Naive thymus-derived CD4-positive, alpha-beta T cell (primary cell): ENCODE measurements around the gene CDK14. TPM values are rescaled to one million over a fixed set of nuclear protein-coding genes. Genes with fewer than 3 reads are reported as not detected.

Experiments
- ATAC-seq: fragments of 150-1000 bp; cut with Tn5 transposase; 2 replicates; pipeline ENCODE4 v1.10.0; 2021; ENCODE audit warnings: mild to moderate bottlenecking, moderate library complexity
- CTCF ChIA-PET: fragments of 350-600 bp; sonication (Branson Sonifier 250); formaldehyde crosslinking; loops from one replicate; lab custom pipeline; 2021; ENCODE audit warnings: antibody characterized with exemption; lab: Charles Lee
- POLR2A ChIA-PET: fragments of 350-600 bp; sonication (Branson Sonifier 250); formaldehyde crosslinking; loops from one replicate; lab custom pipeline; 2021; ENCODE audit warnings: antibody characterized with exemption, inconsistent platforms; lab: Charles Lee
- DNase-seq, 9 donors: peaks; one replicate each; pipeline versions ENCODE4 v3.0.0 to v3.0.0-alpha.2; 2020 to 2022; ENCODE audit warnings: mixed read lengths in 1 of 9
- H3K27ac ChIP-seq: one replicate; pipeline ENCODE4 v1.7.0; 2013; ENCODE audit warnings: mild to moderate bottlenecking, low read depth, low read length, moderate library complexity
- H3K27me3 ChIP-seq, 2 donors: one replicate each; pipeline ENCODE4 v1.7.0; 2013; ENCODE audit warnings: low read length in 2 of 2, mild to moderate bottlenecking in 2 of 2, moderate library complexity in 2 of 2; ENCODE audit not compliant: control insufficient read depth in 2 of 2, insufficient read depth in 2 of 2
- H3K36me3 ChIP-seq, 3 experiments: 1 replicate in 2 of 3; 2 replicates in 1 of 3; pipeline ENCODE4 v1.7.0; 2013; ENCODE audit warnings: low read length in 3 of 3, mild to moderate bottlenecking in 3 of 3, moderate library complexity in 1 of 3; ENCODE audit not compliant: insufficient read depth in 3 of 3, control insufficient read depth in 2 of 3
- H3K4me1 ChIP-seq, 2 donors: one replicate each; pipeline ENCODE4 v1.7.0; 2013; ENCODE audit warnings: low read length in 2 of 2, mild to moderate bottlenecking in 2 of 2, moderate library complexity in 1 of 2; ENCODE audit not compliant: control insufficient read depth in 2 of 2, insufficient read depth in 2 of 2
- H3K4me3 ChIP-seq: 2 replicates; pipeline ENCODE4 v1.7.0; 2013; ENCODE audit warnings: mild to moderate bottlenecking, low read length
- H3K9me3 ChIP-seq, 3 experiments: 1 replicate in 2 of 3; 2 replicates in 1 of 3; pipeline ENCODE4 v1.7.0; 2013; ENCODE audit warnings: low read length in 3 of 3; ENCODE audit not compliant: control insufficient read depth in 2 of 3
- H3K27ac Mint-ChIP-seq, 9 donors: one replicate each; pipeline ENCODE4 v1.8.0; 2020 to 2022; ENCODE audit warnings: mixed read lengths in 9 of 9, mild to moderate bottlenecking in 8 of 9, moderate library complexity in 5 of 9, inconsistent platforms in 2 of 9
- H3K27me3 Mint-ChIP-seq, 5 donors: one replicate each; pipeline ENCODE4 v1.8.0; 2021 to 2022; ENCODE audit warnings: mixed read lengths in 5 of 5, mild to moderate bottlenecking in 1 of 5
- H3K36me3 Mint-ChIP-seq, 5 donors: one replicate each; pipeline ENCODE4 v1.8.0; 2020 to 2022; ENCODE audit warnings: mixed read lengths in 5 of 5, mild to moderate bottlenecking in 3 of 5, inconsistent platforms in 1 of 5
- H3K4me1 Mint-ChIP-seq, 7 donors: one replicate each; pipeline ENCODE4 v1.8.0; 2020 to 2022; ENCODE audit warnings: mixed read lengths in 7 of 7, mild to moderate bottlenecking in 3 of 7, inconsistent platforms in 1 of 7
- H3K4me3 Mint-ChIP-seq, 10 donors: one replicate each; pipeline ENCODE4 v1.8.0; 2020 to 2022; ENCODE audit warnings: mild to moderate bottlenecking in 10 of 10, mixed read lengths in 10 of 10, moderate library complexity in 6 of 10, inconsistent platforms in 2 of 10
- H3K9me3 Mint-ChIP-seq, 11 donors: one replicate each; pipeline ENCODE4 v1.8.0; 2020 to 2022; ENCODE audit warnings: mixed read lengths in 11 of 11, mild to moderate bottlenecking in 4 of 11, inconsistent platforms in 1 of 11, moderate library complexity in 1 of 11
- intact Hi-C, 2 donors: fragments of 100-400 bp; cut with micrococcal nuclease; formaldehyde crosslinking; loops; one replicate each; pipeline ENCODE4 v1.15.1; 2023
- polyA plus RNA-seq, 2 donors: library from polyadenylated mRNA; unstranded; fragments of 300-500 nt; fragmentation: Illumina TruSeq; gene quantifications; one replicate each; pipeline ENCODE4 v1.2.3, GENCODE V29; 2021
- total RNA-seq, 6 experiments: library from RNA in 5 of 6; stranded (reverse) in 5 of 6; gene quantifications; 1 replicate in 5 of 6; 2 replicates in 1 of 6; pipeline ENCODE4 v1.2.3 and lab custom pipeline; 2021 to 2026

The CDK14 gene
- total and polyA plus RNA-seq, 7 experiments from 2014 or later, result 0.05 to 9.9 (median 0.72) TPM; not detected in 1

GRCh38 chr7:90645784-90646183, 49.7 kb downstream of the CDK14 start:
- POLR2A ChIA-PET, result no interaction called here
- Histone ChIP-seq H3K9me3 (no peaks in the 10 kb centered on the region), H3K27me3 (no peaks in the 10 kb centered on the region), H3K4me3 (no peak overlapping the region), H3K27ac (no peak overlapping the region), H3K36me3 (no peaks in the 10 kb centered on the region), H3K4me1 (no peaks in the 10 kb centered on the region)
- no peak overlapping the region for H3K27ac Mint-ChIP-seq
- intact Hi-C loops, result no loop called here
- DNase-seq (no peak), ATAC-seq (no peak)
- CTCF ChIA-PET, result no interaction called here
- peaks cover 0 to 2% (median 0%) of the 10 kb centered on the region in 7 donors for H3K4me1 Mint-ChIP-seq
- H3K36me3 Mint-ChIP-seq, result no peaks in the 10 kb centered on the region
- H3K4me3 Mint-ChIP-seq, result no peak overlapping the region
- H3K9me3 Mint-ChIP-seq, result peaks cover 0 to 18% (median 6%) of the 10 kb centered on the region in 11 donors
- peaks cover 0 to 5% (median 0%) of the 10 kb centered on the region in 5 donors for H3K27me3 Mint-ChIP-seq

- ChIA-PET CTCF (no interaction called here), POLR2A (interaction anchor here (0.8 kb wide), 1 partner anchor 124 kb away, joined by 3 read pairs; no protein-coding TSS in a partner anchor)
- H3K36me3 ChIP-seq, result no peaks in the 10 kb centered on the region
- Mint-ChIP-seq H3K27ac (no peak overlapping the region), H3K27me3 (peaks cover 0 to 5% (median 0%) of the 10 kb centered on the region in 5 donors), H3K4me1 (no peaks in the 10 kb centered on the region), H3K4me3 (no peak overlapping the region), H3K36me3 (no peaks in the 10 kb centered on the region), H3K9me3 (peaks cover 0 to 7% (median 0%) of the 10 kb centered on the region in 11 donors)
- H3K27me3 ChIP-seq, result no peaks in the 10 kb centered on the region
- DNase-seq (no peak), ATAC-seq (no peak)
- H3K4me1 ChIP-seq, result no peaks in the 10 kb centered on the region
- no peak overlapping the region for H3K4me3 ChIP-seq
- no peaks in the 10 kb centered on the region for H3K9me3 ChIP-seq
- no peak overlapping the region for H3K27ac ChIP-seq
- intact Hi-C loops, result no loop called here
Observed at GRCh38 chr7:90648107-90648506, 52.0 kb downstream of the CDK14 start.

- Mint-ChIP-seq H3K4me3 (no peak overlapping the region), H3K9me3 (peaks cover 0 to 7% (median 0%) of the 10 kb centered on the region in 11 donors), H3K27ac (no peak overlapping the region), H3K27me3 (peaks cover 0 to 5% (median 0%) of the 10 kb centered on the region in 5 donors), H3K4me1 (no peaks in the 10 kb centered on the region), H3K36me3 (no peaks in the 10 kb centered on the region)
- intact Hi-C loops, result no loop called here
- Histone ChIP-seq H3K4me1 (no peaks in the 10 kb centered on the region), H3K36me3 (no peaks in the 10 kb centered on the region), H3K27me3 (no peaks in the 10 kb centered on the region), H3K9me3 (no peaks in the 10 kb centered on the region), H3K4me3 (no peak overlapping the region), H3K27ac (no peak overlapping the region)
- ATAC-seq (no peak), DNase-seq (no peak)
- CTCF ChIA-PET, result no interaction called here
- POLR2A ChIA-PET, result no interaction called here
Observed at GRCh38 chr7:90648834-90649233, 52.7 kb downstream of the CDK14 start.

GRCh38 chr7:90654718-90655427, 58.8 kb downstream of the CDK14 start:
- no peak overlapping the region for H3K27ac Mint-ChIP-seq
- H3K4me3 ChIP-seq, result no peak overlapping the region
- no peaks in the 10 kb centered on the region for H3K36me3 ChIP-seq
- intact Hi-C loops, result no loop called here
- no peak overlapping the region for H3K4me3 Mint-ChIP-seq
- H3K4me1 Mint-ChIP-seq, result peaks cover 0 to 2% (median 0%) of the 10 kb centered on the region in 7 donors
- peaks cover 0 to 12% (median 0%) of the 10 kb centered on the region in 5 donors for H3K27me3 Mint-ChIP-seq
- H3K27ac ChIP-seq, result no peak overlapping the region
- CTCF ChIA-PET, result no interaction called here
- no peaks in the 10 kb centered on the region for H3K36me3 Mint-ChIP-seq
- no peaks in the 10 kb centered on the region for H3K9me3 ChIP-seq
- no peaks in the 10 kb centered on the region for H3K27me3 ChIP-seq
- no peaks in the 10 kb centered on the region for H3K4me1 ChIP-seq
- POLR2A ChIA-PET, result no interaction called here
- peaks cover 0 to 9% (median 2%) of the 10 kb centered on the region in 11 donors for H3K9me3 Mint-ChIP-seq
- no peak for ATAC-seq
- DNase-seq, result no peak

- no peak overlapping the region for H3K4me3 ChIP-seq
- ChIA-PET POLR2A (no interaction called here), CTCF (no interaction called here)
- Mint-ChIP-seq H3K27me3 (peaks cover 0 to 12% (median 0%) of the 10 kb centered on the region in 5 donors), H3K9me3 (peaks cover 0 to 9% (median 2%) of the 10 kb centered on the region in 11 donors), H3K27ac (no peak overlapping the region), H3K4me3 (no peak overlapping the region), H3K4me1 (peaks cover 0 to 2% (median 0%) of the 10 kb centered on the region in 7 donors), H3K36me3 (no peaks in the 10 kb centered on the region)
- ATAC-seq (no peak), DNase-seq (no peak)
- intact Hi-C loops, result no loop called here
- H3K9me3 ChIP-seq, result no peaks in the 10 kb centered on the region
- H3K27me3 ChIP-seq, result no peaks in the 10 kb centered on the region
- H3K4me1 ChIP-seq, result no peaks in the 10 kb centered on the region
- no peaks in the 10 kb centered on the region for H3K36me3 ChIP-seq
- H3K27ac ChIP-seq, result no peak overlapping the region
Observed at GRCh38 chr7:90655566-90655965, 59.4 kb downstream of the CDK14 start.

- Mint-ChIP-seq H3K27ac (no peak overlapping the region), H3K27me3 (peaks cover 0 to 12% (median 0%) of the 10 kb centered on the region in 5 donors), H3K36me3 (no peaks in the 10 kb centered on the region), H3K9me3 (peaks cover 0 to 9% (median 1%) of the 10 kb centered on the region in 11 donors), H3K4me1 (peaks cover 0 to 2% (median 0%) of the 10 kb centered on the region in 7 donors), H3K4me3 (no peak overlapping the region)
- Histone ChIP-seq H3K36me3 (no peaks in the 10 kb centered on the region), H3K27ac (no peak overlapping the region), H3K27me3 (no peaks in the 10 kb centered on the region), H3K4me1 (no peaks in the 10 kb centered on the region), H3K9me3 (no peaks in the 10 kb centered on the region), H3K4me3 (no peak overlapping the region)
- intact Hi-C loops, result no loop called here
- ATAC-seq, result no peak
- no peak for DNase-seq
- POLR2A ChIA-PET, result no interaction called here
- CTCF ChIA-PET, result no interaction called here
Observed at GRCh38 chr7:90657481-90657880, 61.4 kb downstream of the CDK14 start.

GRCh38 chr7:90660100-90660499, 64.0 kb downstream of the CDK14 start:
- H3K27me3 Mint-ChIP-seq, result peaks cover 0 to 9% (median 0%) of the 10 kb centered on the region in 5 donors
- CTCF ChIA-PET, result no interaction called here

More at GRCh38 chr7:90660100-90660499, 64.0 kb downstream of the CDK14 start:
- POLR2A ChIA-PET, result no interaction called here
- DNase-seq (no peak), ATAC-seq (no peak)
- Histone ChIP-seq H3K27me3 (no peaks in the 10 kb centered on the region), H3K4me3 (no peak overlapping the region), H3K4me1 (no peaks in the 10 kb centered on the region), H3K9me3 (no peaks in the 10 kb centered on the region), H3K36me3 (no peaks in the 10 kb centered on the region), H3K27ac (no peak overlapping the region)
- intact Hi-C loops, result no loop called here
- Mint-ChIP-seq H3K9me3 (peaks cover 0 to 9% (median 0%) of the 10 kb centered on the region in 11 donors), H3K36me3 (no peaks in the 10 kb centered on the region), H3K4me3 (no peak overlapping the region), H3K27ac (no peak overlapping the region), H3K4me1 (no peaks in the 10 kb centered on the region)
